HL-60 (cell line): Measurements from ENCODE around the gene RFX7.

Source experiments
- CTCF ChIP-seq: IDR thresholded peaks from one replicate; pipeline ENCODE4 v1.5.1; 2011; ENCODE audit warnings: low read length, control low read depth, inconsistent platforms; ENCODE audit not compliant: insufficient read depth
- POLR2AphosphoS5 ChIP-seq: IDR thresholded peaks from 2 replicates; pipeline ENCODE4 v1.6.1; 2012; ENCODE audit warnings: low read depth

GRCh38 chr15:56094171-56094570 is 149.5 kb downstream of the RFX7 start:
- TF ChIP-seq POLR2AphosphoS5 = no peak
- no peak for TF ChIP-seq CTCF
